ENCODE results near the gene ZNF106. TPM values are rescaled to one million over a fixed set of nuclear protein-coding genes. Genes with fewer than 3 reads are reported as not detected.

ZNF106 gene
- total RNA-seq, 1 experiment from 2014 or later = 25.8 TPM

- DNase-seq (ENCODE audit: low read depth) = no peak
Measured at GRCh38 chr15:42482701-42483100, 8.2 kb downstream of the ZNF106 start.

GRCh38 chr15:42474827-42475226, 16.1 kb downstream of the ZNF106 start:
- DNase-seq (ENCODE audit: low read depth) = no peak

- DNase-seq (ENCODE audit: low read depth) = no peak
Measured at GRCh38 chr15:42471002-42471401, 19.9 kb downstream of the ZNF106 start.

GRCh38 chr15:42465520-42466259, 25.3 kb downstream of the ZNF106 start:
- DNase-seq (ENCODE audit: low read depth) = no peak

GRCh38 chr15:42461261-42461660, 29.7 kb downstream of the ZNF106 start:
- no peak for DNase-seq (ENCODE audit: low read depth)

- no peak for DNase-seq (ENCODE audit: low read depth)
Measured at GRCh38 chr15:42457445-42458442, 33.2 kb downstream of the ZNF106 start.

- no peak for DNase-seq (ENCODE audit: low read depth)
Measured at GRCh38 chr15:42456971-42457370, 34.0 kb downstream of the ZNF106 start.

- DNase-seq (ENCODE audit: low read depth) = no peak
Measured at GRCh38 chr15:42456531-42456930, 34.4 kb downstream of the ZNF106 start.

- no peak for DNase-seq (ENCODE audit: low read depth)
Measured at GRCh38 chr15:42453826-42454225, 37.1 kb downstream of the ZNF106 start.

- DNase-seq (ENCODE audit: low read depth) = no peak
Measured at GRCh38 chr15:42450425-42450790, 40.5 kb downstream of the ZNF106 start.

GRCh38 chr15:42449770-42450424, 41.0 kb downstream of the ZNF106 start:
- DNase-seq (ENCODE audit: low read depth) = no peak

- no peak for DNase-seq (ENCODE audit: low read depth)
Measured at GRCh38 chr15:42448281-42448680, 42.7 kb downstream of the ZNF106 start.

GRCh38 chr15:42447599-42447998, 43.3 kb downstream of the ZNF106 start:
- no peak for DNase-seq (ENCODE audit: low read depth)

- no peak for DNase-seq (ENCODE audit: low read depth)
Measured at GRCh38 chr15:42445551-42445950, 45.4 kb downstream of the ZNF106 start.

- no peak for DNase-seq (ENCODE audit: low read depth)
Measured at GRCh38 chr15:42444415-42445063, 46.4 kb downstream of the ZNF106 start.

- peak; percentile 6 for DNase-seq (ENCODE audit: low read depth)
Measured at GRCh38 chr15:42427429-42428223, 63.3 kb downstream of the ZNF106 start.

GRCh38 chr15:42421376-42421775, 69.6 kb downstream of the ZNF106 start:
- DNase-seq (ENCODE audit: low read depth) = no peak

- DNase-seq (ENCODE audit: low read depth) = no peak
Measured at GRCh38 chr15:42419369-42419768, 71.6 kb downstream of the ZNF106 start.

- no peak for DNase-seq (ENCODE audit: low read depth)
Measured at GRCh38 chr15:42413920-42414319, 77.0 kb downstream of the ZNF106 start.

- no peak for DNase-seq (ENCODE audit: low read depth)
Measured at GRCh38 chr15:42411884-42412283, 79.1 kb downstream of the ZNF106 start.

Data from HT1080 (cell line).